Measurements from ENCODE around the gene ZFAND3.

ZFAND3 gene

GRCh38 chr6:38054527-38055202 lies 235.1 kb downstream of the ZFAND3 start:
- in situ Hi-C loops (cut with MboI; ENCODE audit: low sequenced_read_pairs, unreplicated experiment), result no loop called here
- no peak for DNase-seq (ENCODE audit: low spot score)
- TF ChIP-seq CTCF (IDR thresholded peaks at IDR 0.05; ENCODE audit: borderline replicate concordance, control extremely low read depth, extremely low read depth, insufficient read depth, missing control alignments), result no peak

GRCh38 chr6:38055203-38055589 lies 235.7 kb downstream of the ZFAND3 start:
- no peak for TF ChIP-seq CTCF (IDR thresholded peaks at IDR 0.05; ENCODE audit: borderline replicate concordance, control extremely low read depth, extremely low read depth, insufficient read depth, missing control alignments)
- in situ Hi-C loops (cut with MboI; ENCODE audit: low sequenced_read_pairs, unreplicated experiment), result no loop called here
- DNase-seq (ENCODE audit: low spot score), result no peak

- no peak for TF ChIP-seq CTCF (IDR thresholded peaks at IDR 0.05; ENCODE audit: borderline replicate concordance, control extremely low read depth, extremely low read depth, insufficient read depth, missing control alignments)
- no peak for DNase-seq (ENCODE audit: low spot score)
- in situ Hi-C loops (cut with MboI; ENCODE audit: low sequenced_read_pairs, unreplicated experiment), result no loop called here
Measured at GRCh38 chr6:38056361-38056760, 236.8 kb downstream of the ZFAND3 start.

- in situ Hi-C loops (cut with MboI; ENCODE audit: low sequenced_read_pairs, unreplicated experiment), result no loop called here
- TF ChIP-seq CTCF (IDR thresholded peaks at IDR 0.05; ENCODE audit: borderline replicate concordance, control extremely low read depth, extremely low read depth, insufficient read depth, missing control alignments), result no peak
- peak; percentile 16 for DNase-seq (ENCODE audit: low spot score)
Measured at GRCh38 chr6:38057994-38058393, 238.5 kb downstream of the ZFAND3 start.

- in situ Hi-C loops (cut with MboI; ENCODE audit: low sequenced_read_pairs, unreplicated experiment), result no loop called here
- no peak for TF ChIP-seq CTCF (IDR thresholded peaks at IDR 0.05; ENCODE audit: borderline replicate concordance, control extremely low read depth, extremely low read depth, insufficient read depth, missing control alignments)
- no peak for DNase-seq (ENCODE audit: low spot score)
Measured at GRCh38 chr6:38062066-38062465, 242.5 kb downstream of the ZFAND3 start.

- in situ Hi-C loops (cut with MboI; ENCODE audit: low sequenced_read_pairs, unreplicated experiment), result no loop called here
- DNase-seq (ENCODE audit: low spot score), result no peak
- TF ChIP-seq CTCF (IDR thresholded peaks at IDR 0.05; ENCODE audit: borderline replicate concordance, control extremely low read depth, extremely low read depth, insufficient read depth, missing control alignments), result no peak
Measured at GRCh38 chr6:38063973-38064372, 244.4 kb downstream of the ZFAND3 start.

All from GM13976 (cell line).